ENCODE measurements around the gene SEMA6B.

Gene SEMA6B

GRCh38 chr19:4557144-4557970 lies 2.1 kb downstream of the SEMA6B start (continued):
- TF ChIP-seq ZNF157 (tag by site-specific recombination; IDR thresholded peaks at IDR 0.05) (no peak), ZNF266 (tag by site-specific recombination; IDR thresholded peaks at IDR 0.05; ENCODE audit: low read depth) (no peak), SP3 (tag by site-specific recombination; IDR thresholded peaks at IDR 0.05) (no peak), GLIS1 (tag by site-specific recombination; IDR thresholded peaks at IDR 0.05) (no peak), ZNF654 (tag by site-specific recombination; IDR thresholded peaks at IDR 0.05; ENCODE audit: low read depth) (peak; percentile 5; the same call in 1 of the 2 replicates), ZNF530 (tag by site-specific recombination; IDR thresholded peaks at IDR 0.05; ENCODE audit: low read depth) (no peak), ZNF558 (tag by site-specific recombination; IDR thresholded peaks at IDR 0.05) (no peak), ZNF555 (tag by site-specific recombination; conservative IDR thresholded peaks at IDR 0.05) (no peak), ZNF707 (tag by site-specific recombination; IDR thresholded peaks at IDR 0.05) (no peak), ZNF701 (tag by site-specific recombination; IDR thresholded peaks at IDR 0.05) (no peak), ZNF776 (tag by site-specific recombination; IDR thresholded peaks at IDR 0.05; ENCODE audit: borderline replicate concordance) (no peak), OVOL3 (tag by site-specific recombination; IDR thresholded peaks at IDR 0.05) (no peak), ZBTB21 (tag by site-specific recombination; IDR thresholded peaks at IDR 0.05) (no peak), ZNF747 (tag by site-specific recombination; IDR thresholded peaks at IDR 0.05) (no peak), ZNF169 (tag by site-specific recombination; IDR thresholded peaks at IDR 0.05) (no peak)
- TF ChIP-seq, protein P1, sequence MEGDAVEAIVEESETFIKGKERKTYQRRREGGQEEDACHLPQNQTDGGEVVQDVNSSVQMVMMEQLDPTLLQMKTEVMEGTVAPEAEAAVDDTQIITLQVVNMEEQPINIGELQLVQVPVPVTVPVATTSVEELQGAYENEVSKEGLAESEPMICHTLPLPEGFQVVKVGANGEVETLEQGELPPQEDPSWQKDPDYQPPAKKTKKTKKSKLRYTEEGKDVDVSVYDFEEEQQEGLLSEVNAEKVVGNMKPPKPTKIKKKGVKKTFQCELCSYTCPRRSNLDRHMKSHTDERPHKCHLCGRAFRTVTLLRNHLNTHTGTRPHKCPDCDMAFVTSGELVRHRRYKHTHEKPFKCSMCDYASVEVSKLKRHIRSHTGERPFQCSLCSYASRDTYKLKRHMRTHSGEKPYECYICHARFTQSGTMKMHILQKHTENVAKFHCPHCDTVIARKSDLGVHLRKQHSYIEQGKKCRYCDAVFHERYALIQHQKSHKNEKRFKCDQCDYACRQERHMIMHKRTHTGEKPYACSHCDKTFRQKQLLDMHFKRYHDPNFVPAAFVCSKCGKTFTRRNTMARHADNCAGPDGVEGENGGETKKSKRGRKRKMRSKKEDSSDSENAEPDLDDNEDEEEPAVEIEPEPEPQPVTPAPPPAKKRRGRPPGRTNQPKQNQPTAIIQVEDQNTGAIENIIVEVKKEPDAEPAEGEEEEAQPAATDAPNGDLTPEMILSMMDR (tag by site-specific recombination; IDR thresholded peaks at IDR 0.05): 0 out of 2 replicates have a peak, but pooled peaks have one; percentile 44

DNA sequence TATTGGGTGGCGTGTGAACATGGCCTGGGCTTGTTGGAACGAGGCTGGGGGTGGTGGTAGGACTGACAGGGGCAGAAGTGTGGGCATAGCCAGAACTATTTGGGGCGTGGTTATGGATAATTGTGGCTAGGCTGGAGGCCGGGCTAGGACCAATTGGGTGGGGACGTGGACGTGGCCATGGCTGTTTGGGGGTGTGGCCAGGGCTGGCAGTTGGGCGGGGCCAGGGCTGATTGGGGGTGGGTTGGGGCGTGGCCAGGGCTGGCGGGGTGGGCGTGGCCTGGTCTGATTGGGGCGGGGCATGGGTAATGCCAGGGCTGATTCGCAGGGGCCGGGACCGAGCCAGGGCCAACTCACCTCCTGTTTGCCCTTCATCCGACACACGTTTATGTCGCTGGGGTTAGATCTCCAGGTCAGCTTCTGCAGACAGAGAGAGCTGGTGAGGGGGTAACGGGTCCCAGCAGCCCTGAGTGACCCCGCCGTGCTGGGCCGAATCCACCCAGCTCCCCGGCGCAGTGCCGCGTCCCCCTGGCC lies 2.8 kb downstream of the SEMA6B start:
- TF ChIP-seq SP3 (tag by site-specific recombination; IDR thresholded peaks at IDR 0.05) (peak; percentile 27), ZBTB17 (tag by site-specific recombination; IDR thresholded peaks at IDR 0.05) (no peak), PRDM10 (tag by site-specific recombination; IDR thresholded peaks at IDR 0.05) (0 out of 2 replicates have a peak, but pooled peaks have one; percentile 55), ZXDB (tag by site-specific recombination; IDR thresholded peaks at IDR 0.05) (no peak), KLF9 (tag by site-specific recombination; IDR thresholded peaks at IDR 0.05; ENCODE audit: low read depth) (peak; percentile 57), KLF8 (tag by site-specific recombination; IDR thresholded peaks at IDR 0.05) (peak; percentile 59)
- Histone ChIP-seq H3K27ac (ENCODE audit: extremely low read depth, low read depth, low read length) (no peak overlapping the region), H3K9me3 (ENCODE audit: control insufficient read depth, insufficient read depth, low read depth, low read length) (no peaks in the 10 kb centered on the region), H3K36me3 (ENCODE audit: control insufficient read depth in 2 of 2, insufficient read depth in 1 of 2, low read length in 2 of 2) (peaks cover 0 to 40% of the 10 kb centered on the region in 2 experiments; a peak in 2 of 3 replicates), H3K4me1 (ENCODE audit: control insufficient read depth, insufficient read depth, low read length) (no peaks in the 10 kb centered on the region), H3K4me3 (ENCODE audit: low read depth, low read length) (no peak overlapping the region)
- ChIA-PET CTCF (interaction anchor here (0.7 to 2.2 kb wide), 5 partner anchors 10 to 180 kb away, joined by 3 to 11 read pairs (median 4); no protein-coding TSS in a partner anchor), POLR2A (no interaction called here)

Measured in HEK293 (cell line).